GM12874 (cell line): ENCODE data around the gene MBOAT1.

Experiments
- CTCF ChIP-seq: IDR thresholded peaks from 2 replicates; pipeline ENCODE4 v1.5.1; 2011; ENCODE audit warnings: low read depth, mild to moderate bottlenecking, control low read depth, low read length, moderate library complexity; ENCODE audit not compliant: insufficient read depth

Gene MBOAT1

GRCh38 chr6:20212392-20213111, at the start of gene MBOAT1:
Gene MBOAT1 (minus strand): TSS chr6:20212469. CDS start chr6:20212234, 235 bp downstream.
- TF ChIP-seq CTCF, result no peak

GRCh38 chr6:20261685-20262084, 49.4 kb upstream of the MBOAT1 start:
- TF ChIP-seq CTCF, result no peak

- no peak for TF ChIP-seq CTCF
Measured at GRCh38 chr6:20260360-20260759, 48.1 kb upstream of the MBOAT1 start.

- TF ChIP-seq CTCF, result no peak
Measured at GRCh38 chr6:20259316-20260049, 47.2 kb upstream of the MBOAT1 start.

GRCh38 chr6:20255428-20255827, 43.2 kb upstream of the MBOAT1 start:
- no peak for TF ChIP-seq CTCF

GRCh38 chr6:20254295-20254694, 42.0 kb upstream of the MBOAT1 start:
- no peak for TF ChIP-seq CTCF

GRCh38 chr6:20253021-20253420, 40.8 kb upstream of the MBOAT1 start:
- TF ChIP-seq CTCF, result no peak
